PC-9 (cell line): ENCODE results near the gene GGTA1. TPM values are rescaled to one million over a fixed set of nuclear protein-coding genes. Genes with fewer than 3 reads are reported as not detected.
"Not testable (repeated sequence)": the region's sequence is repeated elsewhere in the genome, so short reads cannot be mapped to it uniquely, and the experiment has no call there.

Experiments
- BruUV-seq: library from RNA; stranded (reverse); fragments of 400-500 nt; replicated peaks from 2 replicates; lab custom pipeline; 2021; lab: Mats Ljungman, UMichigan
- CTCF ChIA-PET: fragments of 300-600 bp; sonication (Branson Sonifier 250); formaldehyde crosslinking; loops from one replicate; lab custom pipeline; 2022; ENCODE audit warnings: antibody characterized with exemption; lab: Charles Lee
- POLR2A ChIA-PET: fragments of 300-600 bp; sonication (Branson Sonifier 250); formaldehyde crosslinking; loops from one replicate; lab custom pipeline; 2022; ENCODE audit warnings: antibody characterized with exemption; ENCODE audit not compliant: unreplicated experiment; lab: Charles Lee
- DNase-seq, 2 experiments: peaks; one replicate each; pipeline versions ENCODE4 v3.0.0 to v3.0.0-alpha.2; 2015 to 2022; ENCODE audit warnings: mixed read lengths in 1 of 2
- H2AFZ ChIP-seq: fragments of 200-600 bp; sonication (generic); 2 replicates; pipeline ENCODE4 v1.8.1; 2017; ENCODE audit warnings: antibody characterized with exemption
- H3F3A ChIP-seq: fragments of 200-600 bp; sonication (generic); 2 replicates; pipeline ENCODE4 v1.8.1; 2017; ENCODE audit warnings: antibody characterized with exemption, mild to moderate bottlenecking, low read depth; ENCODE audit not compliant: insufficient read depth
- H3K27ac ChIP-seq: fragments of 200-600 bp; sonication (generic); 2 replicates; pipeline ENCODE4 v1.6.1; 2016; ENCODE audit warnings: mixed run types
- H3K27me3 ChIP-seq: fragments of 200-600 bp; sonication (generic); 2 replicates; pipeline ENCODE4 v1.6.1; 2016; ENCODE audit warnings: low read depth, mixed run types; ENCODE audit not compliant: insufficient read depth
- H3K36me3 ChIP-seq: fragments of 200-600 bp; sonication (generic); 2 replicates; pipeline ENCODE4 v1.6.1; 2016; ENCODE audit warnings: low read depth, mixed run types
- H3K4me1 ChIP-seq: fragments of 200-600 bp; sonication (generic); replicated peaks from 2 replicates; pipeline ENCODE4 v1.6.1; 2016; ENCODE audit warnings: mixed run types; ENCODE audit not compliant: insufficient read depth
- H3K4me2 ChIP-seq: fragments of 200-600 bp; sonication (generic); 2 replicates; pipeline ENCODE4 v1.6.1; 2017; ENCODE audit warnings: mixed run types
- H3K4me3 ChIP-seq: fragments of 200-600 bp; sonication (generic); 2 replicates; pipeline ENCODE4 v1.6.1; 2016; ENCODE audit warnings: mixed run types
- H3K79me2 ChIP-seq: fragments of 200-600 bp; sonication (generic); 2 replicates; pipeline ENCODE4 v1.6.1; 2017; ENCODE audit warnings: low read depth, mixed run types
- H3K9me2 ChIP-seq: fragments of 200-600 bp; sonication (generic); 2 replicates; pipeline ENCODE4 v1.8.1; 2017; ENCODE audit warnings: mild to moderate bottlenecking; ENCODE audit not compliant: insufficient read depth
- H3K9me3 ChIP-seq: fragments of 200-600 bp; sonication (generic); 2 replicates; pipeline ENCODE4 v1.8.1; 2016; ENCODE audit warnings: low read depth; ENCODE audit not compliant: insufficient read depth
- H4K20me1 ChIP-seq: fragments of 200-600 bp; sonication (generic); 2 replicates; pipeline ENCODE4 v1.8.1; 2017; ENCODE audit not compliant: insufficient read depth
- CTCF ChIP-seq: fragments of 200-600 bp; sonication (generic); conservative IDR thresholded peaks from 2 replicates; pipeline ENCODE4 v1.6.1; 2017; ENCODE audit warnings: mixed run types, antibody characterized with exemption, mild to moderate bottlenecking, moderate library complexity
- EZH2 ChIP-seq: fragments of 200-600 bp; sonication (generic); IDR thresholded peaks from 2 replicates; pipeline ENCODE4 v1.8.0; 2017; ENCODE audit warnings: antibody characterized with exemption, low read depth
- intact Hi-C: fragments of 100-400 bp; cut with micrococcal nuclease; formaldehyde crosslinking; loops from one replicate; pipeline ENCODE4 v1.10.0; 2022; ENCODE audit not compliant: unreplicated experiment
- total RNA-seq: library from RNA; stranded (reverse); gene quantifications from 2 replicates; pipeline ENCODE4 v1.2.3, GENCODE V29; 2021

GGTA1 gene
- total RNA-seq, 1 experiment from 2014 or later: not detected

DNA sequence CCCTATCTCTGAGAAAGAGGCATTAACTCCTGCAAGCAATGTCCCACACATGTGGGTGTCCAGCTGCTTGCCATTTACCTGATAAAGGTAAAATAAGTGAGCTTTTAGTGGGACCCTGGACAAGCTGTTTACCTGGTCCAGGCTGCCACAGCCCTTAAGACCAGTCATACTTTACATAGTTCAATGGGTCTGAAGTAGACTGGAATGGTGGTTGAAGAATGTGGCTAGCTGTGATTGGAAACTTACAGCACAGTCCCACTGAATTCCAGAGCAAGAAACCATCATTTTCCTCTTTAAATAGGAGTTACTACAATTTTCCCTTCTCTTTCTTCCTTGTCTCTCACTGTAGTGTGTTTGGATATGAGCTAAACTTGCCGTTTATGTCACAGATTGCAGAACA is 60.6 kb downstream of the GGTA1 start:
- no peaks in the 10 kb centered on the region for H3K36me3 ChIP-seq
- H3K79me2 ChIP-seq: no peaks in the 10 kb centered on the region
- intact Hi-C loops: no loop called here
- TF ChIP-seq EZH2 (no peak), CTCF (no peak)
- H3K9me2 ChIP-seq: no peaks in the 10 kb centered on the region
- no TSS peak for BruUV-seq
- H4K20me1 ChIP-seq: no peaks in the 10 kb centered on the region
- ChIA-PET CTCF (interaction anchor here (0.5 to 0.6 kb wide), 2 partner anchors 41 to 555 kb away, joined by 3 to 5 read pairs; no protein-coding TSS in a partner anchor), POLR2A (no interaction called here)
- H3K4me2 ChIP-seq: no peak overlapping the region
- H3K27ac ChIP-seq: no peak overlapping the region
- H3K4me3 ChIP-seq: no peak overlapping the region
- H3K4me1 ChIP-seq: no peaks in the 10 kb centered on the region
- DNase-seq: no peak
- peaks cover 47% of the 10 kb centered on the region for H3K27me3 ChIP-seq
- H3K9me3 ChIP-seq: no peaks in the 10 kb centered on the region
- H3F3A ChIP-seq: no peaks in the 10 kb centered on the region
- H2AFZ ChIP-seq: no peak overlapping the region

GRCh38 chr9:121437891-121438290 is 61.8 kb downstream of the GGTA1 start:
- Histone ChIP-seq H3K9me3 (no peaks in the 10 kb centered on the region), H4K20me1 (no peaks in the 10 kb centered on the region), H2AFZ (no peak overlapping the region), H3K36me3 (no peaks in the 10 kb centered on the region), H3F3A (no peaks in the 10 kb centered on the region), H3K9me2 (no peaks in the 10 kb centered on the region), H3K4me2 (no peak overlapping the region), H3K4me3 (no peak overlapping the region), H3K4me1 (no peaks in the 10 kb centered on the region), H3K27me3 (peaks cover 45% of the 10 kb centered on the region), H3K27ac (no peak overlapping the region), H3K79me2 (no peaks in the 10 kb centered on the region)
- no peak for DNase-seq
- intact Hi-C loops: no loop called here
- no TSS peak for BruUV-seq
- TF ChIP-seq EZH2 (no peak), CTCF (no peak)
- CTCF ChIA-PET: no interaction called here
- POLR2A ChIA-PET: no interaction called here

DNA sequence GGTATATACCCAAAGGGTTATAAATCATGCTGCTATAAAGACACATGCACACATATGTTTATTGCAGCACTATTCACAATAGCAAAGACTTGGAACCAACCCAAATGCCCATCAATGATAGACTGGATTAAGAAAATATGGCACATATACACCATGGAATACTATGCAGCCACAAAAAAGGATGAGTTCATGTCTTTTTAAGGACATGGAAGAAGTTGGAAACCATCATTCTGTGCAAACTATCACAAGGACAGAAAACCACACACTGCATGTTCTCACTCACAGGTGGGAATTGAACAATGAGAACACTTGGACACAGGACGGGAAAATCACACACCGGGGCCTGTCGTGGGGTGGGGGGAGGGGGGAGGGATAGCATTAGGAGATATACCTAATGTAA is 62.6 kb downstream of the GGTA1 start:
- BruUV-seq: not testable (repeated sequence)

GRCh38 chr9:121434969-121435368 is 64.7 kb downstream of the GGTA1 start:
- ChIA-PET POLR2A (no interaction called here), CTCF (no interaction called here)
- Histone ChIP-seq H3K9me2 (no peaks in the 10 kb centered on the region), H3F3A (no peaks in the 10 kb centered on the region), H3K27ac (no peak overlapping the region), H2AFZ (no peak overlapping the region), H3K36me3 (no peaks in the 10 kb centered on the region), H3K4me1 (no peaks in the 10 kb centered on the region), H3K27me3 (peaks cover 38% of the 10 kb centered on the region), H3K79me2 (no peaks in the 10 kb centered on the region), H3K4me2 (no peak overlapping the region), H3K9me3 (no peaks in the 10 kb centered on the region), H4K20me1 (no peaks in the 10 kb centered on the region), H3K4me3 (no peak overlapping the region)
- no TSS peak for BruUV-seq
- no peak for DNase-seq
- intact Hi-C loops: no loop called here
- TF ChIP-seq CTCF: no peak
- no peak for TF ChIP-seq EZH2

More for the DNA sequence above, 62.6 kb downstream of the GGTA1 start:
- H3K36me3 ChIP-seq, CTCF ChIA-PET, H3K4me3 ChIP-seq, H3K79me2 ChIP-seq, H3K4me2 ChIP-seq, H3F3A ChIP-seq, intact Hi-C loops, H4K20me1 ChIP-seq, H3K9me2 ChIP-seq, POLR2A ChIA-PET, DNase-seq, H3K27ac ChIP-seq, H3K4me1 ChIP-seq, H2AFZ ChIP-seq, H3K9me3 ChIP-seq: not testable (repeated sequence)
- H3K27me3 ChIP-seq: peaks cover 39% of the 10 kb centered on the region
